Measurements from ENCODE around the gene C19orf25. TPM values are rescaled to one million over a fixed set of nuclear protein-coding genes. Genes with fewer than 3 reads are reported as not detected.

Gene C19orf25
- total and polyA plus RNA-seq, 10 of the 15 experiments (the other 5 are each of a cell fraction or from before 2014, with no cell fraction given) = 1.2 to 67.0 (median 25.6) TPM

DNA sequence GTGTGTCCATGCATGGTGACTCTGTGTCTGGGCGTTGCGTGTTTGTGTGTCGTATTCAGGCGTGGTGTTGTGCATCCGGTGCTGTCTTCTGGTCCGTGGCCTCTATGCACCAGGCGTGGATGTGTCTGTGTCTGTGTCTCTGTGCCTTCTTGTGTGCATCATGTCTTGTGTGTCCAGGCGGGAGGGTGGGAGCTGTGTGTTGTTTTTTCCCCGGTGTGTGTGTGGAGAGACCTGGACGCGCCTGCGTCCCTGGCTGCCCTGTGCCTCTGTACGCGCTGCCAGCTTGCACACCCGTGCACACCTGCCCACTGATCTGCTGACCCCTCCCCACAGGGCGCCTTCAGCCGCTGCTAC lies 45.9 kb upstream of the C19orf25 start (continued):
- TF ChIP-seq, protein P1, sequence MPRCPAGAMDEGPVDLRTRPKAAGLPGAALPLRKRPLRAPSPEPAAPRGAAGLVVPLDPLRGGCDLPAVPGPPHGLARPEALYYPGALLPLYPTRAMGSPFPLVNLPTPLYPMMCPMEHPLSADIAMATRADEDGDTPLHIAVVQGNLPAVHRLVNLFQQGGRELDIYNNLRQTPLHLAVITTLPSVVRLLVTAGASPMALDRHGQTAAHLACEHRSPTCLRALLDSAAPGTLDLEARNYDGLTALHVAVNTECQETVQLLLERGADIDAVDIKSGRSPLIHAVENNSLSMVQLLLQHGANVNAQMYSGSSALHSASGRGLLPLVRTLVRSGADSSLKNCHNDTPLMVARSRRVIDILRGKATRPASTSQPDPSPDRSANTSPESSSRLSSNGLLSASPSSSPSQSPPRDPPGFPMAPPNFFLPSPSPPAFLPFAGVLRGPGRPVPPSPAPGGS (IDR thresholded peaks at IDR 0.05; ENCODE audit: borderline replicate concordance, insufficient read depth, low read depth, low read length, poor library complexity, severe bottlenecking) = no peak
- TF ChIP-seq GATAD2B (conservative IDR thresholded peaks at IDR 0.05; ENCODE audit: low read depth) (no peak), POLR2A (IDR thresholded peaks at IDR 0.05; ENCODE audit: low read depth, low read length) (no peak)

- no peak overlapping the region for H3K4me3 ChIP-seq
- H3K4me1 ChIP-seq (ENCODE audit: control insufficient read depth, insufficient read depth, low read length) = no peaks in the 10 kb centered on the region
- 51% methylated on average over 24 of the region's 49 CpGs for WGBS (ENCODE audit: insufficient coverage, insufficient replicate concordance, low lambda C conversion rate, missing lambda C conversion rate)
- no peaks in the 10 kb centered on the region for H3K79me2 ChIP-seq (ENCODE audit: control insufficient read depth, insufficient read depth, low read length)
- ChIA-PET RAD21 (ENCODE audit: unreplicated experiment) (no interaction called here), POLR2A (no interaction called here), SMC1A (ENCODE audit: uncharacterized antibody, unreplicated experiment) (no interaction called here), CTCF (no interaction called here)
- H3K4me2 ChIP-seq (ENCODE audit: control insufficient read depth, insufficient read depth) = no peak overlapping the region
- BruUV-seq (replicated peaks) = no TSS peak
- H3K9me3 ChIP-seq (replicated peaks; ENCODE audit: control insufficient read depth, insufficient read depth, low read length) = no peaks in the 10 kb centered on the region
- H3K27me3 ChIP-seq (replicated peaks in 1 of 2; ENCODE audit: control insufficient read depth in 2 of 2, insufficient read depth in 2 of 2, low read length in 1 of 2) = peaks cover 0 to 2% of the 10 kb centered on the region in 2 experiments; a peak in 3 of 4 replicates
- H2AFZ ChIP-seq (ENCODE audit: control insufficient read depth, low read depth, low read length) = no peak overlapping the region
- no peaks in the 10 kb centered on the region for H4K20me1 ChIP-seq (ENCODE audit: control insufficient read depth, insufficient read depth)
- TF ChIP-seq, protein P2, sequence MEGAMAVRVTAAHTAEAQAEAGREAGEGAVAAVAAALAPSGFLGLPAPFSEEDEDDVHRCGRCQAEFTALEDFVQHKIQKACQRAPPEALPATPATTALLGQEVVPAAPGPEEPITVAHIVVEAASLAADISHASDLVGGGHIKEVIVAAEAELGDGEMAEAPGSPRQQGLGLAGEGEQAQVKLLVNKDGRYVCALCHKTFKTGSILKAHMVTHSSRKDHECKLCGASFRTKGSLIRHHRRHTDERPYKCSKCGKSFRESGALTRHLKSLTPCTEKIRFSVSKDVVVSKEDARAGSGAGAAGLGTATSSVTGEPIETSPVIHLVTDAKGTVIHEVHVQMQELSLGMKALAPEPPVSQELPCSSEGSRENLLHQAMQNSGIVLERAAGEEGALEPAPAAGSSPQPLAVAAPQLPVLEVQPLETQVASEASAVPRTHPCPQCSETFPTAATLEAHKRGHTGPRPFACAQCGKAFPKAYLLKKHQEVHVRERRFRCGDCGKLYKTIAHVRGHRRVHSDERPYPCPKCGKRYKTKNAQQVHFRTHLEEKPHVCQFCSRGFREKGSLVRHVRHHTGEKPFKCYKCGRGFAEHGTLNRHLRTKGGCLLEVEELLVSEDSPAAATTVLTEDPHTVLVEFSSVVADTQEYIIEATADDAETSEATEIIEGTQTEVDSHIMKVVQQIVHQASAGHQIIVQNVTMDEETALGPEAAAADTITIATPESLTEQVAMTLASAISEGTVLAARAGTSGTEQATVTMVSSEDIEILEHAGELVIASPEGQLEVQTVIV (IDR thresholded peaks at IDR 0.05; ENCODE audit: borderline replicate concordance, partially characterized antibody) = no peak
- TF ChIP-seq MEF2B (IDR thresholded peaks at IDR 0.05; ENCODE audit: partially characterized antibody, poor library complexity, severe bottlenecking) (no peak), PAX5 (IDR thresholded peaks at IDR 0.05; ENCODE audit: borderline replicate concordance, low read depth, low read length) (no peak), HDAC6 (IDR thresholded peaks at IDR 0.05; ENCODE audit: unreplicated experiment) (peak; percentile 30)
- H3K27ac ChIP-seq (ENCODE audit: control insufficient read depth, insufficient read depth) = no peak overlapping the region
- FAIRE-seq (no peak), ATAC-seq (no peak), DNase-seq (ENCODE audit: low read depth, low spot score) (no peak)
- H3K9ac ChIP-seq (ENCODE audit: control insufficient read depth, insufficient read depth, low read length) = no peak overlapping the region
- in situ Hi-C loops (cut with MboI) = no loop called here
- H3K36me3 ChIP-seq (ENCODE audit: control insufficient read depth in 2 of 2, insufficient read depth in 2 of 2, low read length in 1 of 2) = no peaks in the 10 kb centered on the region
- intact Hi-C loops (cut with micrococcal nuclease; ENCODE audit: unreplicated experiment) = no loop called here
Measured at GRCh38 chr19:1524287-1524971, 45.4 kb upstream of the C19orf25 start.

Data from GM12878 (cell line).